HG03571 (cell line): ENCODE results near the gene ACTL6B.
"Not testable (repeated sequence)": the region's sequence is repeated elsewhere in the genome, so short reads cannot be mapped to it uniquely, and the experiment has no call there.

ENCODE experiments used
- ATAC-seq: cut with Tn5 transposase; IDR thresholded peaks from one replicate; pipeline ENCODE4 v1.9.1; 2021; ENCODE audit not compliant: unreplicated experiment

Gene ACTL6B

DNA sequence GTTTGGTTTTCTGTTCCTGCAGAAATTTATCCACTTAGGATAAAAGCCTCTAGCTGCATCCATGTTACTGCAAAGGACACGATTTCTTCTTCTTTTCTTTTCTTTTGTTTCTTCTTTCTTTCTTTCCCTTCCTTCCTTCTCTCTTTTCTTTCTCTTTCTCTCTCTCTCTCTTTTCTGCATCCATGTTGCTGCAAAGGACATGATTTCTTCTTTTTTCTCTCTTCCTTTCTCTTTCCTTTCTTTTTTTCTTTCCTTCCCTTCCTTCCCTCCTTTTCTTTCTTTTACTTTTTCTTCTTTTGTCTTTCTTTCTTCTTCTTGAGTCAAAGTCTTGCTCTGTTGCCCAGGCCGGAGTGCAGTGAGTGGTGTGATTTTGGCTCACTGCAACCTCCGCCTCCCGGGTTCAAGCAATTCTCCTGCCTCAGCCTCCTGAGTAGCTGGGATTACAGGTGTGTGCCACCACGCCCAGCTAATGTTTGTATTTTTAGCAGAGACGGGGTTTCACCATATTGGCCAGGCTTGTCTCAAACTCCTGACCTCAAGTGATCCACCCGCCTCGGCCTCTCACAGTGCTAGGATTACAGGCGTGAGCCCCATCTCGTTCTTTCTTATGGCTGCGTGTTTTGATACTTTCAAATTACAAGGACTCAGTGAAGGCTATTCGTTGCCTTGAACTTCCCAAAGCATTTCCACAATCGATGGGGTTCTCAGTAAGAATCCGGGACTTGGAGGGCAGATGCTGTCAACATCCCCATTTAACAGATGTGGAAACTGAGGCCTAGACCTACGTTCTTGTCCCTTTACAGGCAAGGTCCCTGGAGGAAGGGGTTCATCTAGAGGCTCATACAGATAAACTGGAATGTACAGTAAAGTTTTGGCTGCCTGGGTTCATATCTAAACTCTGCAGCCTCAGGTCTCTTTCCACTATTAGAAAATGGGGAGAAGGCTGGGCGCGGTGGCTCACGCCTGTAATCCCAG lies 15.4 kb upstream of the ACTL6B start:
- no peak for ATAC-seq

DNA sequence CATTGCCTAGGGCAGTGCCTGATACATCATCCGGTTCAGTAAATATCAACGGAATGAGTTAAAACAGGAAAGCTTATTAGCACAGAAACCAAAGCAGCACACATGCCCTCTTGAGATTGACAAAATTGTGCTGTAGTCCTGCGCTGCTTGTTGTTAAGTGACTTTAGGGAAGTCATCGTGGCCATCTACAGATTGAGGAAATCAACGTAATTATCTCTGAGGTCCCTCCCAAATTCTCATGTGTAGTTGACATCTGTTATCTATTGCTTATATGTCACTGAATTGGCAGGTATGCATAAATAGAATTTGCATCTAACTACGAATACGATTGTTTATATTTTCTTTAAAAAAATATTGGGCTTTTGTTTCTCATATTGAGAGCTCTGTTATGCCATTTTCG lies 13.8 kb upstream of the ACTL6B start:
- no peak for ATAC-seq

DNA sequence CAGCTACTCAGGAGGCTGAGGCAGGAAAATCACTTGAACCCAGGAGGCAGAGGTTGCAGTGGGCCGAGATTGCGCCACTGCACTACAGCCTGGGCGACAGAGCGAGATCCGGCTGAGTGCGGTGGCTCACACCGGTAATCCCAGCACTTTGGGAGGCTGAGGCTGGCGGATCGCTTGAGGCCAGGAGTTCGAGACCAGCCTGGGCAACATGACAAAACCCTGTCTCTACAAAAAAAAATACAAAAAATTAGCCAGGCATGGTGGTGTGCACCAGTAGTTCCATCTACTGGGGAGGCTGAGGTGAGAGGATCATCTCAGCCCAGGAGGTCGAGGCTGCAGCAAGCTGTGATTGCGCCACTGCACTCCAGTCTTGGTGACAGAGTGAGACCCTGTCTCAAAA lies 12.9 kb upstream of the ACTL6B start:
- ATAC-seq = not testable (repeated sequence)

DNA sequence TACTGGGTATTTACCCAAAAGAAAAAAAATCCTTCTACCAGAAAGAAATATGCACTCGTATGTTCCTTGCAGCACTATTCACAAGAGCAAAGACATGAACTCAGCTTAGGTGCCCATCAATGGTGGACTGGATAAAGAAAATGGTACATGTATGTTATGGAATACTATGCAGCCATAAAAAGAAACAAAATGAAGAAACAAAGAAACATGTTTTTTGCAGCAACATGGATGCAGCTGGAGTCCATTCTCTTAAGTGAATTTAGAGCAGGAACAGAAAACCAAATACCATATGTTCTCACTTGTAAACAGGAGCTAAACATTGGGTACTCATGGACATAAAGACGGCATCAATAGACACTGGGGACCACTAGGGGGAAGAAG lies 11.8 kb upstream of the ACTL6B start:
- ATAC-seq = no peak

DNA sequence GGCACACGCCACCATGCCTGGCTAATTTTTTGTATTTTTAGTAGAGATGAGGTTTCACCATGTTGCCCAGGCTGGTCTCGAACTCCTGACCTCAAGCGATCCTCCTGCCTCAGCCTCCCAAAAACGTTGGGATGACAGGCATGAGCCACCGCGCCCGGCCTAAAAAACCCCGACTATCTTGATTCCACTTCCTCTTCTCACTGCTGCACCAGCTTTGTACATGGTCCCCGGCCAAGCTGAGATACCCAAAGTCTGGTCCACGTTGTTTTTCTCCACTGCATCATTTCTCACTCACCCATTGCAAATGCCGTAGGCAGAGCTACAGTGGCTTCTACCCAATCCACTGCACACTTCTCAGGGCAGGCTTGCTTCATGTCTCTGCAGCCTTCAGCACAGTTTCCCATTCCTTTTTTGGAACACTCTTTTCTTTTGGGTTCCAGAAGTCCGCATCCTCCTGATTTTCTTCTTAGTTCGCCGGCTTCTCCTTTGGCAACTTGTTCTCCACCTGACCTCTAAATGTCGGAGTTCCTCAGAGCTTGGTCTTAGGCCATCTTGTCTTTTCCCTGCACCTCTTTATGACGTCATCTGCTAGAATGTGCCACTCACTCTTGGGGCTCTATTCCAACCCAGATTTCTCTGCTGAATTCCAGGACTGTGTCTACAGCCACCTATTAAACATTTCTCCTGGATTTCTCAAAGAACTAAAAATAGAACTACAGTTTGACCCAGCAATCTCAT lies 11.3 kb upstream of the ACTL6B start:
- ATAC-seq = no peak

DNA sequence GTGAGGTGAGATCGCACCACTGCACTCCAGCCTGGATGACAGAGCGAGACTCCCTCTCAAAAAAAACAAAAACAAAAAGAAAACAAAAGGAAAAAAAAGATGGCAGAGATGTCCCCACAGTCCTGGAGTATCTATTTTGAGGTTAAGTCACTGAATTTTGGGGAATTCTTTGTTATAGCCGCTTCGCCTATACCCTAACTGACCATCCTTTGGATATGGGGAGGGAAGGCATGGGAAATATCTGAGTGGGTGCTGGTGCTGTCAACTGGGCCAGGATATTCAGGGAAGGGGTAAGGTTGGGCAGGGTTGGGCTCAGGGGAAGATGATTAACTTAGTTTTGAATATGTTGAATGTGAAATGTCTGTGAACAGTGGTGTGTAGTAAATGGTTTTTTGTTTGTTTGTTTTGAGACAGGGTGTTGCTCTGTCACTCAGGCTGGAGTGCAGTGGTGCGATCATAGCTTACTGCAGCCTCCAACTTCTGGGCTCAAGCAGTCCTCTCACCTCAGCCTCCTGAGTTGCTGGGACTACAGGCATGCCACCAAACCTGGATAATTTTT lies 9.0 kb upstream of the ACTL6B start:
- ATAC-seq = no peak

DNA sequence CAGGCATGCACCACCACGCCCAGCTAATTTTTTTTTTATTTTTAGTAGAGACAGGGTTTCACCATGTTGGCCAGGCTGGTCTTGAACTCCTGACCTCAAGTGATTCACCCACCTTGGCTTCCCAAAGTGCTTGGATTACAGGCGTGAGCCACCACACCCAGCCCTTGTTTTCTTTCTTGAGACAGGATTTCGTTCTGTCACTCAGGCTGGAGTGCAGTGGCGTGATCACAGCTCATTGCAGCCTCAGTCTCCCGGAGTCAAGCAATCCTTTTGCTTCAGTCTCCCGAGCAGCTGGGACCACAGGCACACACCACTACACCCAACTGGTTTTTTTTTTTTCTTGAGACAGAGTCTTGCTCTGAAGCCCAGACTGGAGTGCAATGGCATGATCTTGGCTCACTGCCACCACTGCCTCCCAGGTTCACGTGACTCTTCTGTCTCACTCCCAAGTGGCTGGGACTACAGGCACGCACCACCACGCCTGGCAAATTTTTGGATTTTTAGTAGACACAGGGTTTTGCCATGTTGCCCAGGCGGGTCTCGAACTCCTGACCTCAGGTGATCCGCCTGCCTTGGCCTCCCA lies 6.0 kb upstream of the ACTL6B start:
- ATAC-seq = not testable (repeated sequence)

DNA sequence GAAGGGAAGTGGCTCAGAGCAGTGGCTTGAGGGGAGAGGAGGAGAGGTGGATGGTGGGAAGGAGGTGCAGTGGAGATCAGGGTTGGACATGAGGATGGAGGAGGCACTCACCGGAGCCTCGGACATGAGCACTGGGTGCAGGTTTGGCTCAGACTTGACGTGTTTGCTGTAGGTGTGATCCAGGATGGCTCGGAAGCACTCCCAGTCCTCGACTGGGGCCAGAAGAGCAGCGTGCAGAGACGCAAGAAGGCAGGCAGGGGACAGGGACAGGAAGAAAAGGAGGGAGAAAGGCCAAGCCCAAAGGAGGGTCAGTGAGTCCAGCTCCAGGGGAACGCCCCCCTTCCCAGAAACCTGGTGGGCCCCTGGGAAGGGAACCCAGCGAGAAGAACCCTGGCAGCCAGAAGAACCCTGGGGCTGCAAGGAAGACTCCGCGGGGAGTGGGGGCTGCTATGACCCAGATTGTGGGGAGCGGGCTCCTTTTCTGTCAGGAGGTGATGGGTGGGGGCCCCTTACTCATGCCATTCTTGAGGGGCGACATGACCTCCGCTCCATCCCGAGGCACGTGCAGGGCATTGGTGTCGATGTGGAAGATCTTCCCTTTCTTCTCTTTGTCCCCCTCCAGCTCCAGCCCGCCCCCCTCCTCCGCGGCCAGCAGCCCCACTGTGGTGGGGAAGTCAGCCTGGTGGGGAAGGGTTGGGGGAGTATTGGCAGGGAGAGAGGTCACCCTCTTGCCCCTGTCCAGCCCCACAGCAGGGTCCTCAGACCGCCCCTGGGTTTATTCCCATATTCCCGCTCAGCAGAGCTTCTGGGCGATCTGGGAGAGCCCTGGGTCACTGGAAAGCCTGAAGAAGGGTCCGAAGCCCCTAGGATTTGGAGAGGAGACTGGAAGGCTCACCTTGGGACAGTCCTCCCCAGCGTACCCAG lies 1.1 kb downstream of the ACTL6B start:
- ATAC-seq = no peak

DNA sequence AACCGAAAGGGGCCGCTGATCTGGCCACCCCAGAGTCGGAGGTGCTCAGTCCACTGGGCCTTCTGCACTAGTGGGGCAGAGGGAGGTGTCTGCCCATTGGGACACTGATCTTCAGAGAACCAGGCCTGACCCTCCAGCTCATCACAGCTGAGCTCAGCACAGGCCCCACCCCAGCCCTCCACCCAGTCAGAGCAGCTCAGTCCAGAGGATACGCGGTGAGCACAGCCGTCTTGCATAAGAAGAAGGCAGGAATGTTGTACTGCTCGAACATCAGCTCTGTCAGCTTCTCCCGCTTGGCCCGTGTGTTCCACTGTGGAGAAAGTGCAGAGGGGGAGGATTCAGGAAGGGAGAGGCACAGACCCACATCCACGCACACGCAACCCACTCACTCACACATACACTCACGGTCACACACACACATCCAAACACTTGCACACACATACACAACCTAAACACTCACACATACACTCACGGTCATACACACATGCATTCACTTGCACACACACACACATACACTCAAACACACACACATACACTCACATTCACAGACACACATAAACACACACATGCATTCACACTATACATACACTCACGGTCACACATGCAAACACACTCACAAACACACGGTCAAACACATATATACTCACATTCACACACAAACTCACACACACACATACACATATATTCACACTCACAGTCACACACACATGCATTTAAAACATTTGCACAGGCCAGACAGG lies 6.3 kb downstream of the ACTL6B start:
- no peak for ATAC-seq

DNA sequence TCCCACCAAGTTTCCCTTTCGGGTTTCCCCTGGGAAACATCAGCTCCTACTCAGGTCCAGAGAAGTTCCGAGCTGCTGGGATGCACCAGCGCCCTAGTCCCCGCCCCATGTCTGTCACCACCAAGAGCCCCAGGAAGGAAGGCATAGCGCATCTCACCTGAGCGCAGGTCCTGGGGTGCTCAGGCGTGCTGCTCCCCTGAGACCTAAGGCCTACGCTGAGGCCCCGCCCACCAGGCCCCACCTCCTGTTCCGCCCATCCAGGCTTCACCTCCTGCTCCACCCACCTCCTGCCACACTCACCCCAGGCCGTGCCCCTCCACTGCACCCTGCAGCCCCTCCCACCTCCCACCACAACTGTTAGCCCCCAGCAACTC lies 13.7 kb downstream of the ACTL6B start:
- ATAC-seq = no peak

DNA sequence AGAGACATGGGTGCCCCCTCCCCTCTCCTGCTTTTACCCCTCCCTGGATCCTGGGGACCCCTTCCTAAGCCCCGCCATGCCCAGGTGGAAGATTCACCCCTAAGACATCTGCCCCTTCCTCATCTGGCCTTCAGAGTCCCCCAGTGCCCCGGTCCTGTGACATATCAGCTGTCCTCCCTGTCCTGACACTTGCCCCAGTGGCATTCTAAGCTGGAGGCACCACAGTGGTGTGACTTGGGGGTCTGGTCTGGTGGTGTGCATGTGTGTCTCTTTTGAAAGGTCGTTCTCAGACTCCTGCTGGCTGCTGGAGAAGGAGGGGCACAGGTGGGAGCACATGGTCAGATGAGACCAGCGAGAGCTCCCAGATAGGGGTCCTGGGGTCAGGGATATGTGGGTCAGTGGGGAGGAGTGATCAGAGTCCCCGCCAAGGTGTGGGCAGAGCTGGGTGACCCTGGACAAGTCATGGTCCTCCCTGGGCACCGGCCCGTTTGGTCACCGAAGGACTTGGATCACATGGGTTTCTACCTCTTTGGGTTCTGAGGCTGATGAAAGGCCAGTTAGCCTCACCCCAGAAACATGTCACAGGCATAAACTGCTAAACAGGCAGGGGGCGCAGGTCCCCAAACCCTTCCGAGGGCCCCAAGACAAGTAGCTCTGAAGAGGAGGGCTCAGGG lies 14.3 kb downstream of the ACTL6B start:
- no peak for ATAC-seq

DNA sequence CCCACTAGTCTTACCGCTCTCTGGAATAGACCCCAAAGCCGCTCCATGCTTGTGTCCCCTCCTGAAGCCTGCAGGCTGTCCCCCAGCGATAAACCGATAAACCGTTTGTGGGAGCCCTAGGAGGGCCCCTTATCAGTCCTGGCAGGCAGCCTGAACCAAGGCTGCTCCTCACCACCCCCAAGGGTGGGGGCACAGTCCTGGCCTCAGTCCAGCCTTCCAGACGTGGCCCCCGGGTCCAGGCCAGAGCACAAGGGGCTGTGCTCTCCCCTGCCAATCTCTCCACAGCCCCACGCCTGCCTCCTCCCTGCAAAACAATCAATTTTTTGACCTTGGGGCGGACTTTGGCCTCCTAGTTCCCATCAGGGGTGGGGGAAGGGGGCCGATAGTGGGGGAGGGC lies 14.8 kb downstream of the ACTL6B start, which contains the start of gene TFR2:
TSS of gene TFR2 (minus strand) at position 90 of the 397 bp plus-strand sequence. CDS start at position 47, 43 bp downstream.
- ATAC-seq = no peak

DNA sequence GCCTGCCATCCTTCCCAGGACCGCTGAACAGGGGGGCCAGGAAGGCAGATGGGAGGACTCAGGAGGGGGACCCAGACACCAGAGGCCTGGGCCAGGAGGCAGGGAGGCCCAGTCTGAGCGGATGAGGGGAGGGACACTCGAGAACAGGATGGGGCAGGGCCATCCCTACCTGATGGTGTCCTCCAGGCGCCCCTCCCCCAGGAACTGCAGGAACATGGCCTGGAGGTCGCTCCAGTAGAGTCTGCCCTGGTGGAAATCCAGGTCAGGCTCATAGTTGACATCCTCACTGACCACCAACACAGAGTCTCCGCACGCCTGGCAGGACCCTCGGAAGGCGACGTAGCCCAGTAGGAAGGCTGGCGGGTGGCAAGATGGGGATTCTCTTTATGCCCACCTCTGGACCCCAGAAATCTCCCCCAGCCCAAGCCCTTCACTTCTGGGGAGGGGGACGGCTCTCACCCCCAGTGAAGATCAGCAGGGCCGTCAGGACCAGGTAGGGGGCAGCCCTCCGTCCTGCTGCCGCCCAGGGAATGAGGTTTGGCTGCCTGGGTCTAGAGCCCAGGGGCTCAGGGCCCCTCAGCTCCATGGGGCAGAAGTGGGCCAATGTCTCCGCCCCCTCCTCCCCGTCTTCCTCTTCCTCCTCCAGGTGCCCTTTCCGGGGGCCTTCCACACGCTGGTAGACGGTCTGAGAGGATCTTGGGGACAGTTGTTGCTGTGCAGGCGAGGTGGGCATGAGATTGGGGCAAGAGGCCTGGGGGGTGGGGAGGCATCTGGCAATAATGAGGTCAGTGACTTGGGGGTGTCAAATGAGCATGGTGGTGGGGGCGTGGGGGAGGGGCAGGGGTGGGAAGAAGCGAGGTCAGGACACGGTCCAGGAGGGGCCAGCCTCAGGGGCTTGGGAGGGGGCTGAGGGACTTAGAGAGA lies 15.5 kb downstream of the ACTL6B start:
- ATAC-seq = no peak

DNA sequence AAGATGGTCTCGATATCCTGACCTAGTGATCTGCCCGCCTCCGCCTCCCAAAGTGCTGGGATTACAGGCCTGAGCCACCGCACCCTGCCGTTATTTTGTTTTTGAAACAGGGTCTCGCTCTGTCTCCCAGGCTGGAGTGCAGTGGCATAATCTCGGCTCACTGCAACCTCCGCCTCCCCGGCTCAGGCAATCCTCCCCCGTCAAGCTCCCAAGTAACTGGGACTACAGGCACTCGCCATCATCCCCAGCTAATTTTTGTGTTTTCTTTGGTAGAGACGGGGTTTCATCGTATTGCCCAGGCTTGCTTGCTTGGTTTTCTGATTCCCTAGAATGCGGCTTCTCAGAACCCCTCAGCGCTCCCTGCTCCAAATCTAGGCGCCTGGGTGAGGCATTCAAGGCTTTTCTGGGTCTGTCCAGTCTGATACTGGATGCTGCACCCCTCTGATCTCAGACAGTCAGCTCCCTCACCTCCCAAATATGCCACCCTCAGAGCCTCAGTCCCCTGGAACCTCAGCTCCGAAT lies 16.2 kb downstream of the ACTL6B start:
- ATAC-seq = no peak

DNA sequence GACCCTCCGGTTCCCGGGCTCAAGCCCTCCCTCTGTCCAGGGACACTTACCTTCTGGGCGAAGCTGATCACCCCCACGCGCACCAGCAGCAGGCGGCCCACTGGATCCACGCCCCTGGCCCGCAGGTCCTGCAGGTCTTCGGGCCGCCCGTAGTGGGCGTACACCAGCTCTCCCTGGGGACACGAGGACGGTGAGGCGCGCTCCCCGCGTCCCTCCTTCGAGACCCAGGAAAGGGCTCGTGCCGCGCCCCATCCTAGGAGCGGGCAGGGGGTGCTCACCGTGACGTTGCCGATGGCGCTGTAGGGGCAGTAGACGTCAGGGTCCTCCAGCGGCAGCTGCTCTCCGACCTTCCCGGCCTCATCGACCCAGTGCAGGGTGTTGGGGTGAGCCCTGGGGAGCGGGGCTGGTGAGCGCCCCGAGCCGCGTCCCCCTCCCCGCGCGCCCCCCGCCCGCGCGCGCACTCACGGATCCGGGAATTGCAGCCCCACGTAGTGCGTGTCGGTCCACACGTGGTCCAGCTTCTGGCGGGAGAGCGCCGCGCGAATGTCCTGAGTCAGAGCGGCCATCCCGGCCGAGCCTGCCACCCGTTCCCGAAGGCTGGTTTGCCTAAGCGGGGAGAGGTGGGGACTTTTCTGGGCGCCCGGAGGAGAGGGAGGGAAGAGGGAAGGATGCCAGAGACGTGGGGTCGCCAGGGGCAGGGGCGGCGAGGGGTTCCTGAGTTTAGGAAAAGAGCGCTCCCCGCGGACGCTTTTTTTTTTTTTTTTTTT lies 23.1 kb downstream of the ACTL6B start:
- peak; percentile 58 for ATAC-seq

DNA sequence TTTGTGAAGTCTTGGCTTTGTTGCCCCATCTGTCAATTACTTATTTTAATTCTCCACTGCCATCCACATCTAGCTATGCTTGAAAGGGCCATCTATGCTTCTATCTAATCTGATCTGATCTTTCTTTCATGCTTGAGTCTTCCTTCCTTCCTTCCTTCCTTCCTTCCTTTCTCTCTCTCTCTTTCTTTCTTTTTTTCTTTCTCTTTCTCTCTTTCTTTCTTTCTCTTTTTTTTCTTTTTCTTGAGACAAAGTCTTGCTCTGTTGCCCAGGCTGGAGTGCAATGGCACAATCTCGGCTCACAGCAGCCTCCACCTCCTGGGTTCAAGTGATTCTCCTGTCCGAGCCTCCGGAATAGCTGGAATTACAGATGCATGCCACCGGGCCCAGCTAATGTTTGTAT lies 26.2 kb downstream of the ACTL6B start:
- no peak for ATAC-seq

DNA sequence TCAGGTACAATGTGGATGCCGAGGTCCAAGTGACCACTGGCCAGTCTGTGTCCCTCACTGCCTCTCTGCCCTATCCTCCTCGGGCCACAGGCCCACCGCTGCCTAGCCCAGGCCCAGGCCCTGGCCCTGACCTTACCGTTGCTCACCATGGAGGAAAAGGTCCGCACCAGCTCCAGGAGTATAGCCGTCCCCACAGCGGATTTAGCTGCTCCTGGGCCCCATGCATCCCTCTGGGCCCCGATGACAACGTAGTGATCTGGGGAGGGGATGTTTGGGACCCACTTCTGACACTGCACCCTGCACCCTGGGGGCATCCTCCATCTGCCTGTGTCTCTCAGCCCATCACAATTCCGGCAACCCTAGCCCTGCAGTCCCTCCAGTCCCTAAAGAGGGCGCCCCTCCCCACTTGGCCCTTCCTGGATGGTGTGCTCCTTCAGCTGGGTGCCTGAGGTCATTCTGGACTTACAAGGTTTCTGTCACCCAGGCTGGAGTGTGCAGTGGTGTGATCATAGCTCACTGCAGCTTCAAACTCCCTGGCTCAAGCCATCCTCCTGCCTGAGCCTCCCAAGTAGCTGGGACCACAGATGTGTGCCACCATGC lies 27.0 kb downstream of the ACTL6B start:
- no peak for ATAC-seq
